NB4 (cell line): ENCODE measurements around the gene G0S2.

ENCODE experiments used
- POLR2A ChIP-seq: IDR thresholded peaks from 2 replicates; pipeline ENCODE4 v1.6.1; 2011; ENCODE audit warnings: mild to moderate bottlenecking; ENCODE audit not compliant: insufficient read length; ENCODE audit errors: extremely low read depth
- TF ChIP-seq, protein P1 (sequence below): IDR thresholded peaks from one replicate; pipeline ENCODE4 v1.5.1; 2012; ENCODE audit warnings: low read depth, low read length
- TF ChIP-seq, protein P2 (sequence below): IDR thresholded peaks from 2 replicates; pipeline ENCODE4 v1.6.1; 2011; ENCODE audit warnings: low read depth, low read length

DNA sequence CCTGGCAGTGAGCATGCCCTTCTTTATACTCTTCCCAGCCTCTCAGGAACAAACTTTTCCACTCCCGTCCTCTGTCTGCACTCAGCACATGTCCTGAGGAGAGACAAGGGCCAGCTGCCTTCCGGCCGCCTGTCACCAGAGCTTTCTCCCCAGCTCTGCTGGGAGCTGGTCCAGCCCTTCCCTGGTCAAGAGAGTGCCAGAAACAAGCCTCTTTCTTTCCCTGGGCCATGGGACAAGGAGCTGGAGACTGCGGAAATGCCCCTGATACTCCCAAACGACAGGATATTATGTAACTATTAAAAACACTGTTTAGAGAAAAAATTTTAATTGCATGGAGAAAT lies 33.4 kb upstream of the G0S2 start:
- TF ChIP-seq, protein P1, sequence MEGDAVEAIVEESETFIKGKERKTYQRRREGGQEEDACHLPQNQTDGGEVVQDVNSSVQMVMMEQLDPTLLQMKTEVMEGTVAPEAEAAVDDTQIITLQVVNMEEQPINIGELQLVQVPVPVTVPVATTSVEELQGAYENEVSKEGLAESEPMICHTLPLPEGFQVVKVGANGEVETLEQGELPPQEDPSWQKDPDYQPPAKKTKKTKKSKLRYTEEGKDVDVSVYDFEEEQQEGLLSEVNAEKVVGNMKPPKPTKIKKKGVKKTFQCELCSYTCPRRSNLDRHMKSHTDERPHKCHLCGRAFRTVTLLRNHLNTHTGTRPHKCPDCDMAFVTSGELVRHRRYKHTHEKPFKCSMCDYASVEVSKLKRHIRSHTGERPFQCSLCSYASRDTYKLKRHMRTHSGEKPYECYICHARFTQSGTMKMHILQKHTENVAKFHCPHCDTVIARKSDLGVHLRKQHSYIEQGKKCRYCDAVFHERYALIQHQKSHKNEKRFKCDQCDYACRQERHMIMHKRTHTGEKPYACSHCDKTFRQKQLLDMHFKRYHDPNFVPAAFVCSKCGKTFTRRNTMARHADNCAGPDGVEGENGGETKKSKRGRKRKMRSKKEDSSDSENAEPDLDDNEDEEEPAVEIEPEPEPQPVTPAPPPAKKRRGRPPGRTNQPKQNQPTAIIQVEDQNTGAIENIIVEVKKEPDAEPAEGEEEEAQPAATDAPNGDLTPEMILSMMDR, result no peak
- no peak for TF ChIP-seq POLR2A
- TF ChIP-seq, protein P2, sequence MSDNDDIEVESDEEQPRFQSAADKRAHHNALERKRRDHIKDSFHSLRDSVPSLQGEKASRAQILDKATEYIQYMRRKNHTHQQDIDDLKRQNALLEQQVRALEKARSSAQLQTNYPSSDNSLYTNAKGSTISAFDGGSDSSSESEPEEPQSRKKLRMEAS, result no peak
